K562 (cell line): Measurements from ENCODE around the gene EEFSEC.

Experiments used
- MYC ChIP-seq, 2 experiments: fragments of 250-450 bp in 1 of 2; sonication (Bioruptor Pico) in 1 of 2; IDR thresholded peaks; 2 replicates each; pipeline versions ENCODE4 v1.5.1 to v1.6.1; 2012 to 2021; ENCODE audit warnings: low read depth in 2 of 2, borderline replicate concordance in 1 of 2, improper control_type of control experiment in 1 of 2, low read length in 1 of 2, mild to moderate bottlenecking in 1 of 2, moderate library complexity in 1 of 2
- SIN3B ChIP-seq: fragments of 450-650 bp; IDR thresholded peaks from 2 replicates; pipeline ENCODE4 v1.6.1; 2017; ENCODE audit warnings: low read depth, mild to moderate bottlenecking, moderate library complexity

- TF ChIP-seq MYC (IDR thresholded peaks at IDR 0.05; ENCODE audit: low read depth, low read length) (no peak), MYC (CRISPR knock-in tag; IDR thresholded peaks at IDR 0.05; ENCODE audit: borderline replicate concordance, low read depth) (no peak), SIN3B (no peak)
Measured at GRCh38 chr3:128262457-128262856, 109.2 kb downstream of the EEFSEC start.
